Smooth muscle cell (in vitro differentiated cells): ENCODE measurements around the gene CD300H. TPM values are rescaled to one million over a fixed set of nuclear protein-coding genes. Genes with fewer than 3 reads are reported as not detected.
A peak's percentile ranks its signal among the peaks of the same experiment; 100 is the strongest.

Experiments used
- DNase-seq: peaks from one replicate; lab custom pipeline; 2025; ENCODE audit not compliant: unreplicated experiment; lab: John Stamatoyannopoulos, UW
- H2AFZ ChIP-seq: fragments of 200-600 bp; sonication (generic); 2 replicates; pipeline ENCODE4 v1.6.0; 2016; ENCODE audit warnings: antibody characterized with exemption, low read depth, mild to moderate bottlenecking
- H3F3A ChIP-seq: fragments of 200-600 bp; sonication (generic); 2 replicates; pipeline ENCODE4 v1.6.0; 2017; ENCODE audit warnings: antibody characterized with exemption, low read depth
- H3K27ac ChIP-seq: fragments of 200-600 bp; sonication (generic); 2 replicates; pipeline ENCODE4 v1.5.1; 2016; ENCODE audit warnings: low read depth, mild to moderate bottlenecking
- H3K27me3 ChIP-seq: fragments of 200-600 bp; sonication (generic); 2 replicates; pipeline ENCODE4 v1.6.1; 2016; ENCODE audit warnings: low read depth, mild to moderate bottlenecking
- H3K36me3 ChIP-seq: fragments of 200-600 bp; sonication (generic); 2 replicates; pipeline ENCODE4 v1.5.1; 2016; ENCODE audit warnings: low read depth
- H3K4me1 ChIP-seq: fragments of 200-600 bp; sonication (generic); 2 replicates; pipeline ENCODE4 v1.5.1; 2016; ENCODE audit warnings: low read depth
- H3K4me2 ChIP-seq: fragments of 200-600 bp; sonication (generic); 2 replicates; pipeline ENCODE4 v1.6.0; 2016; ENCODE audit warnings: mild to moderate bottlenecking
- H3K4me3 ChIP-seq: fragments of 200-600 bp; sonication (generic); 2 replicates; pipeline ENCODE4 v1.5.1; 2016; ENCODE audit warnings: mild to moderate bottlenecking
- H3K79me2 ChIP-seq: fragments of 200-600 bp; sonication (generic); 2 replicates; pipeline ENCODE4 v1.6.0; 2016; ENCODE audit warnings: low read depth, mild to moderate bottlenecking
- H3K9ac ChIP-seq: fragments of 200-600 bp; sonication (generic); 2 replicates; pipeline ENCODE4 v1.6.0; 2016; ENCODE audit warnings: low read depth
- H3K9me3 ChIP-seq: fragments of 200-600 bp; sonication (generic); replicated peaks from 2 replicates; pipeline ENCODE4 v1.5.1; 2016; ENCODE audit warnings: low read depth
- H4K20me1 ChIP-seq: fragments of 200-600 bp; sonication (generic); 2 replicates; pipeline ENCODE4 v1.6.0; 2016; ENCODE audit warnings: low read depth
- CTCF ChIP-seq: fragments of 200-600 bp; sonication (generic); IDR thresholded peaks from 2 replicates; pipeline ENCODE4 v1.5.1; 2017; ENCODE audit warnings: borderline replicate concordance, mild to moderate bottlenecking, antibody characterized with exemption; ENCODE audit not compliant: insufficient read depth, poor library complexity, severe bottlenecking
- WGBS: methylation state at CpG from one replicate; pipeline ENCODE4 v1.1.7; 2016; ENCODE audit warnings: low lambda C conversion rate; 5-methylcytosine and 5-hydroxymethylcytosine counted together
- polyA plus RNA-seq: library from polyadenylated mRNA; unstranded; fragments of >200 nt; fragmentation: Nextera tagmentation; extraction: Ambion mirVana; gene quantifications from 2 replicates; pipeline ENCODE4 v1.2.1, GENCODE V29; 2016
- total RNA-seq: library from RNA; depleted of rRNA; stranded (reverse); fragments of >200 nt; gene quantifications from 2 replicates; pipeline ENCODE4 v1.2.3, GENCODE V29; 2014

CD300H gene
- total and polyA plus RNA-seq, 2 experiments from 2014 or later = 0.65 TPM; not detected in 1

- H2AFZ ChIP-seq = peak within 1 kb of the TSS; percentile 52
- H3K36me3 ChIP-seq = no peaks in the 10 kb centered on the region
- no peak within 1 kb of the TSS for H3K9ac ChIP-seq
- H3K9me3 ChIP-seq = no peaks in the 10 kb centered on the region
- H3K4me1 ChIP-seq = no peaks in the 10 kb centered on the region
- no peaks in the 10 kb centered on the region for H3F3A ChIP-seq
- H3K4me3 ChIP-seq = no peak within 1 kb of the TSS
- H3K79me2 ChIP-seq = no peaks in the 10 kb centered on the region
- H3K27ac ChIP-seq = peak within 1 kb of the TSS; percentile 42
- WGBS = 73% methylated on average over 14 of the region's 14 CpGs
- peak within 1 kb of the TSS; percentile 60 for H3K4me2 ChIP-seq
- no peaks in the 10 kb centered on the region for H3K27me3 ChIP-seq
- no peaks in the 10 kb centered on the region for H4K20me1 ChIP-seq
- no peak for DNase-seq
- TF ChIP-seq CTCF = no peak
Observed at GRCh38 chr17:74592087-74592990, 25.0 kb upstream of the CD300H start, which contains the start of gene CD300LD. TSS of gene CD300LD (minus strand) at chr17:74592283. CDS start at chr17:74592202, 81 bp downstream.

GRCh38 chr17:74591503-74591902, 24.2 kb upstream of the CD300H start:
- Histone ChIP-seq H3K27me3 (no peaks in the 10 kb centered on the region), H3K9me3 (no peaks in the 10 kb centered on the region), H3K27ac (no peak overlapping the region), H3K4me2 (no peak overlapping the region), H3F3A (no peaks in the 10 kb centered on the region), H3K4me1 (no peaks in the 10 kb centered on the region), H3K4me3 (no peak overlapping the region), H3K9ac (no peak overlapping the region), H2AFZ (no peak overlapping the region), H3K79me2 (no peaks in the 10 kb centered on the region), H3K36me3 (no peaks in the 10 kb centered on the region), H4K20me1 (no peaks in the 10 kb centered on the region)
- no peak for DNase-seq
- no peak for TF ChIP-seq CTCF
- WGBS = 95% methylated on average over 1 of the region's 1 CpG

- Histone ChIP-seq H3K27ac (no peak overlapping the region), H4K20me1 (no peaks in the 10 kb centered on the region), H3K4me3 (no peak overlapping the region), H2AFZ (no peak overlapping the region), H3K79me2 (no peaks in the 10 kb centered on the region), H3K4me1 (no peaks in the 10 kb centered on the region), H3K9me3 (no peaks in the 10 kb centered on the region), H3K4me2 (no peak overlapping the region), H3K9ac (no peak overlapping the region), H3F3A (no peaks in the 10 kb centered on the region), H3K36me3 (no peaks in the 10 kb centered on the region), H3K27me3 (no peaks in the 10 kb centered on the region)
- DNase-seq = no peak
- TF ChIP-seq CTCF = no peak
- WGBS = 90% methylated on average over 5 of the region's 5 CpGs
Observed at GRCh38 chr17:74585711-74586110, 18.4 kb upstream of the CD300H start.
